Jurkat, Clone E6-1 (cell line): ENCODE results near the gene SLC44A2.
"Not testable (repeated sequence)": the region's sequence is repeated elsewhere in the genome, so short reads cannot be mapped to it uniquely, and the experiment has no call there.

Experiments used
- DNase-seq: peaks from one replicate; pipeline ENCODE4 v3.0.0-alpha.2; 2011; ENCODE audit warnings: low read depth, low spot score
- H3K4me3 ChIP-seq: 2 replicates; pipeline ENCODE4 v1.5.1; 2011; ENCODE audit warnings: mild to moderate bottlenecking, low read length, control low read depth, moderate library complexity

SLC44A2 gene

DNA sequence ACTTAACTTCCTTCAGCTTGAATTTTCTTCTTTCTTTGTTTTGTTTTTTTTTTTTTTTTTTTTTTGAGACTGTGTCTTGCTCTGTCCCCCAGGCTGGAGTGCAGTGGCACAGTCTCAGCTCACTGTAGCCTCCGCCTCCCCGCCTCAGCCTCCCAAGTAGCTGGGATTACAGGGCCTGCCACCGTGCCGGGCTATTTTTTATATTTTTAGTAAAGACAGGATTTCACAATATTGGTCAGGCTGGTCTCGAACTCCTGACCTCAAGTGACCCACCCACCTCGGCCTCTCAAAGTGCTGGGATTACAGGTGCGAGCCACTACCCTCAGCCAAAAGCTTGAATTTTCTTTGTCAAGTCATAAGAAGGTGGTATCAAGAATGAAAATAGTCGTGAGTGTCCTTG is 49.9 kb downstream of the SLC44A2 start:
- H3K4me3 ChIP-seq, DNase-seq: not testable (repeated sequence)

DNA sequence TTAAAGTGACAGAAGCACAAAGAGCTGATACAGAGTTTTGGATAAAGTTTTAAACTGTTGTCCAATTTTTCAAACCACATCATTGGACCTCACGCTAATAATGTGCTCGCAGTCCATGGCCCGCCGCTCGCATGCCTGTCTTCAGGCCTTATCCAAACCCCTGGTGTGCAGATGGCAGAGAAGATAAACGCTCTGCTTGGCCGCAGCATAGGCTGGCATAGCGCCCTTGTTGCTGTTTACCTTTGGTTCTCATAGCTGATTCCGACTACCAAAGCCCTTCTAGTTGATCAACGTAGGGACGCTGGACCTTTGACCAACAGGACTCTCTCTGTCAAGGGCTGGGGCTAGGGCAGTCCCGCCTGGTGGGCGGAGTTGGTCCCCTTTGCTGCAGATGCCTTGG is 52.4 kb downstream of the SLC44A2 start:
- no peak overlapping the region for H3K4me3 ChIP-seq
- DNase-seq, result no peak

DNA sequence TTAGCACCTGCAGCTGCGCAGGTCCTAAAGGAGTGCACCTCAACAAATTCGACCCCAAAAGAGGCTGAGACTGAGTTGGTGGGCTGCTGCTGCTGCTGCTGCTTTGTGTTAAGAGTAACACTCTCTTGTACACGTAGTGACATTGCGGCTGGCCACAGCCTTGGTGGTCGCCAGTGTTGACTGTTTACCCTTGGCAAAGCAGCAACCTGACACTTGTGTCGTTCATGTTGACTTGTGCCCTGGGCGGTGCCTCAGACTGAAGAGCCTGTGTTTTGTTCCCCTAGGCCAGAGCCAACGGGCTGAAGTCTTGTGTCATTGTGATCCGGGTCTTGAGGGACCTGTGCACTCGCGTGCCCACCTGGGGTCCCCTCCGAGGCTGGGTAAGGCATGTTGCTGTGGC is 53.5 kb downstream of the SLC44A2 start:
- no peak overlapping the region for H3K4me3 ChIP-seq
- no peak for DNase-seq

DNA sequence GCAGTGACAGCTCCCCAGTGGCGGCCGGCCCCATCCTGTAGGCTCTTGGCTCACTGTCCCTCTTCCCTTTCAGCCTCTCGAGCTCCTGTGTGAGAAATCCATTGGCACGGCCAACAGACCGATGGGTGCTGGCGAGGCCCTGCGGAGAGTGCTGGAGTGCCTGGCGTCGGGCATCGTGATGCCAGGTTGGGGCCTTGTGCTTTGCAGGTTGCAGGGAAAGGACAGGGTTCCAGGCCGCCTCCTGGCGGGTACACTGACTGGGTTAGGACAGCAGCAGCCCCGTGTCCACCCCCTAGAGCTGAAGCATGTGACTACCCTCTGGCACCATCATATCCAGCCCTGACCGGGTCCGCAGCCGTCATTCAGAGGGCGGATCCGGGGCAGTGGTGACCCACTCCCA is 54.4 kb downstream of the SLC44A2 start:
- no peak overlapping the region for H3K4me3 ChIP-seq
- no peak for DNase-seq

DNA sequence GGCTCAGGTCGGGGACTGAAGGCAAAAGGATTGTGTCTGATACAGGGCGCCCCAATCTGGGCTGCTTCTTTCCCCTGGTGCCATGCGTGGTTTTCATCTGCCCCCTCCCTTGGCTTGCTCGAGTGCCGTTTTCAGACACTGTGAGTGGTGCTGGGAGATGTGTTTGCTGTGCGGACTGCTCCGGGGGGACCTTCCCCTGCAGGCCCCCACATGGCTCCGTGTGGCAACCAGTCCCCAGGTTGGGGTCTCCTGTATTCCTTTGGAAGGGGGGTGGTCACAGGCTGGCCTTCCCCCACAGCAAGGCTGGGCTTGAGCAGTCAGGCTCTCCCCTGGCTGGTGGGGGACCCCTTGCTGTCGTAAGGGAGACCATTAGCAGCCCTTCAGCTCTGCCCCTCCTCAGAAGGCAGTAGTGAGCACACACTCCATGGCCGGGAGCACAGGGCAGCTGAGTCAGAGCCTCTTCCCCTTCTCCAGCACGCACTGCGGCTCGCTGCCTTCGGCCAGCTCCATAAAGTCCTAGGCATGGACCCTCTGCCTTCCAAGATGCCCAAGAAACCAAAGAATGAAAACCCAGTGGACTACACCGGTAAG is 55.3 kb downstream of the SLC44A2 start:
- H3K4me3 ChIP-seq, result no peak overlapping the region
- no peak for DNase-seq

DNA sequence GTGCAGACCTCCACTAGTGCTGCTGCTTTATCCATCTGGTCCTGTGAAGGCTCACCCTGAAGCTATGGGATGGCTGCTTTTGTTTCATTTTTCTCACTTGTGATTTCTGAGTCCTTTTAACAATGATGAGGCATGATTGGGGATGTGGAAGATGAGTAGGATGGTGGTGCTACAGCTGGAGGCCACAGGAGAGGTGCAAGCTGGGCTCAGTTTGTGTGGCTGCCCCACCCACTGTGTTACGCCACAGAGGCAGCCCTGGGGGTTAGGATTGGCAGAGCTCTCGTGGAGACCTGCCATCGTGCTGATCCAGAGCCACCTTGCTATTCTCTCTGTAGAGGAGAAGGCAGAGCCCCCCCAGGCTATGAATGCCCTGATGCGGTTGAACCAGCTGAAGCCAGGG is 56.3 kb downstream of the SLC44A2 start:
- no peak overlapping the region for H3K4me3 ChIP-seq
- DNase-seq, result no peak

DNA sequence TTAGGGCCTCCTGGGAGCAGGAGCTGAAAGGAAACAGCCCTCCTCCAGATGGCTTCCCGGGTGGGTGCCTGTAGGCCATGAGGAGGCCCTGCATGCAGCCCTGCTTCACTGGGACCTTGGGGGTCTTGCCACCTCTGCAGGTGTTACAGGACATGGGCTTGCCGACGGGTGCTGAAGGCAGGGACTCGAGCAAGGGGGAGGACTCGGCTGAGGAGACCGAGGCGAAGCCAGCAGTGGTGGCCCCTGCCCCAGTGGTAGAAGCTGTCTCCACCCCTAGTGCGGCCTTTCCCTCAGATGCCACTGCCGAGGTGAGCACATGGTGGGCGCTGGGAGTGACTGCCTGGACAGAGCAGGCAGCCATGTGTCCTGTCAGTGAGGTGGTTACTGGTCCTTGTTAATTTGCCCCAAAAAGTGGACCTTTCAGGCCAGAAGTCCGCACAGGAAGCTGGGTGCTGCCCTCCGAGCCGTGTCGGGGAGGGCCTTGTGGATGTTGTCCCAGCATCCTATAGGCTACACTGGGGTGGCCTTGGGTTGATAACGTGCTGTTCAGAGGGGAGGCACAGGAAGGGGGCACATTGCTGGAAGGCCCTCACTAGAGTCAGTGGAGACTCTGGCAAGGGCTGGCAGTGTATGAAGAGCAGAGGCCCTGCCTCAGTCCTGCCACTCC is 57.2 kb downstream of the SLC44A2 start:
- no peak for DNase-seq
- no peak overlapping the region for H3K4me3 ChIP-seq

DNA sequence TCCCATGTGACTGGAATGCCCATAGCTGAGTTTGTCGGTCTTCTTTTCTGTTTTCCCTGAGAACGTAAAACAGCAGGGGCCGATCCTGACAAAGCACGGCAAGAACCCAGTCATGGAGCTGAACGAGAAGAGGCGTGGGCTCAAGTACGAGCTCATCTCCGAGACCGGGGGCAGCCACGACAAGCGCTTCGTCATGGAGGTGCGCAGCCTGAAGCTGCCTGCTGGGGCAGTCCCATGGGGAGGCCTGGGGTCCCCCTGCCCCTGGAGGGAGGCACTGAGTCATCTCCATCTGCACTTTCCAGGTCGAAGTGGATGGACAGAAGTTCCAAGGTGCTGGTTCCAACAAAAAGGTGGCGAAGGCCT is 57.7 kb downstream of the SLC44A2 start:
- no peak for DNase-seq
- no peak overlapping the region for H3K4me3 ChIP-seq

DNA sequence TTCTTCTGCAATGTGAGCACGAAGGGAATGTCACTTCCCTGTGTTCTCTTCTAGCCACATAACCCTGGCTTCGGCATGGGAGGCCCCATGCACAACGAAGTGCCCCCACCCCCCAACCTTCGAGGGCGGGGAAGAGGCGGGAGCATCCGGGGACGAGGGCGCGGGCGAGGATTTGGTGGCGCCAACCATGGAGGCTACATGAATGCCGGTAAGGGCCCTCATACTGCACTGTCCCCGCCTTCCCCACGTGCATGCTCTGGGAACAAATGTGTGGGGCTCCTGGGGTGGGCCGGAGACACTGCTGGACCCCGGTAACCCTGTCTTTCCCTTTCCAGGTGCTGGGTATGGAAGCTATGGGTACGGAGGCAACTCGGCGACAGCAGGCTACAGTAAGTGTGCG is 58.2 kb downstream of the SLC44A2 start:
- H3K4me3 ChIP-seq, result no peak overlapping the region
- no peak for DNase-seq

DNA sequence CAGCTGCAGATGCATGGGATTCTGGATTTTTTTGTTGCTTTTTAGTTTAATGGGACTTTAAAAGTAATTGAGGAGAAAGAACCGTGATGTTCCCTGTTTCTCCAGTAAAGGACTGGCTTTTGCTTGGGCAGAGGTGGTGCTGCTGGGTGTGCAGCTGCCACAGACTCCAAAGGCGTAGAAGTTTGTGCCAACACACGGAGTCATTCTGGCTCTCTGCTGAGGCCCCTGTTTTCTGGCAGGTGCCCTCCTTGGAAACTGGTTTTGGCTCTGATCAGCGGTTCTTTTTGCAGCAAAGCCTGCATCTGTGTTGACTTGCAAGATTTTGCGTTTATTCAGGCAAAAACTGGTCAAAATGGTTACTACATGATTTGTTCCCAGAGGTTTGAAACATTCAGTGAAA is 59.9 kb downstream of the SLC44A2 start:
- H3K4me3 ChIP-seq, result no peak overlapping the region
- no peak for DNase-seq

DNA sequence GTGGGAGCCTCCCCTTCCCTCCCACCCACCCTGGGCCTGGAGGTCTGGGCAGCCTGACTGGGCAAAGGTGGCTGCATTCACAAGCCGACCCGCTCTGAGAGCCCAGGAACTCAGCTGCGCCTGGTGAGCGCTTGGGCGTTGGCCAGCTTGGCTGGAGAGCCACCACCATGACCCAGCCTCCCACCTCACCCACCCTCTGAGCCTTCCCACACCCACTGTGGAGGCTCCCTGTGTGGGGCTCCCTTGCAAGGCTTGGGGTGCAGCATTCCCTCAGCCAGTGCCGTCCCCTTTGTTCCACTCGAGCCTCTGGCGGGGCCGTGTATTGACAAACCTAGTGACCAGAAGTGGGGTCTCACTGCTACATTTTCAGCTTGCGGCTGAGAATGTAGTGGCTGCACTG is 60.8 kb downstream of the SLC44A2 start:
- no peak for DNase-seq

DNA sequence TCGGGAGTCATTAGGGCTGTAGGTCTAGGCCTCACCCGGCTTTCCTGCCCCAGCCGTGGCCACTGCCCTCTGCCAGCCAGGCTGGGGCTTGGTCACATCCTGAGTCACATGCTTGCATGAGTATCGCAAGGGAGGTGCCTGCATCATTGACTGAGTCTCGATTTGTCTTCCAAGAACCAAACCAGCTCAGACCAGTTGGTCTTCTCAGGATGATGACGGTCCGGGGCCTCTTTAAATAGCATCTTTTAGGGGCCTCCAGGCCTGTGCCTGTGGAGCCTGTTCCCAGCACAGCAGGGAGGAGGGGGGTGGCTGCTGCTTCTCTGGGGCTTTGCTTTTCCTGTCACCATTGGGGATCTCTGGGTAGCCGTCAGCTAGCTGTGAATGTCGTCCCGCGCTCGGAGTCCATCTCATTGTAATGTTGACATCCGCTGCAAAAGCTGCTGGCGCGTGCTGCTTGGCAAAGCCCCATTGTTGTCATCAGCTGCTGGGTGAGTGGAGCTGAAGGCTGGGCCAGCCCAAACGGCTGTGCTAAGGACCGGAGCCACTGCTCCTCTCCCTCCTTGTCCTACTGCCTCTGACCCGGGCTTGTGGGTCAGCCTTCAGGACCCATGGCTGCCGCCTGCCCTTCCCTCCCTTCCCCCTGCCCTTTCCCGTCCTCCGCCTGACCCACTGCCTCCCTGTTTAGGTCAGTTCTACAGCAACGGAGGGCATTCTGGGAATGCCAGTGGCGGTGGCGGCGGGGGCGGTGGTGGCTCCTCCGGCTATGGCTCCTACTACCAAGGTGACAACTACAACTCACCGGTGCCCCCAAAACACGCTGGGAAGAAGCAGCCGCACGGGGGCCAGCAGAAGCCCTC is 61.5 kb downstream of the SLC44A2 start:
- no peak overlapping the region for H3K4me3 ChIP-seq
- no peak for DNase-seq

More for the DNA sequence above, 60.8 kb downstream of the SLC44A2 start:
- H3K4me3 ChIP-seq, result no peak overlapping the region

DNA sequence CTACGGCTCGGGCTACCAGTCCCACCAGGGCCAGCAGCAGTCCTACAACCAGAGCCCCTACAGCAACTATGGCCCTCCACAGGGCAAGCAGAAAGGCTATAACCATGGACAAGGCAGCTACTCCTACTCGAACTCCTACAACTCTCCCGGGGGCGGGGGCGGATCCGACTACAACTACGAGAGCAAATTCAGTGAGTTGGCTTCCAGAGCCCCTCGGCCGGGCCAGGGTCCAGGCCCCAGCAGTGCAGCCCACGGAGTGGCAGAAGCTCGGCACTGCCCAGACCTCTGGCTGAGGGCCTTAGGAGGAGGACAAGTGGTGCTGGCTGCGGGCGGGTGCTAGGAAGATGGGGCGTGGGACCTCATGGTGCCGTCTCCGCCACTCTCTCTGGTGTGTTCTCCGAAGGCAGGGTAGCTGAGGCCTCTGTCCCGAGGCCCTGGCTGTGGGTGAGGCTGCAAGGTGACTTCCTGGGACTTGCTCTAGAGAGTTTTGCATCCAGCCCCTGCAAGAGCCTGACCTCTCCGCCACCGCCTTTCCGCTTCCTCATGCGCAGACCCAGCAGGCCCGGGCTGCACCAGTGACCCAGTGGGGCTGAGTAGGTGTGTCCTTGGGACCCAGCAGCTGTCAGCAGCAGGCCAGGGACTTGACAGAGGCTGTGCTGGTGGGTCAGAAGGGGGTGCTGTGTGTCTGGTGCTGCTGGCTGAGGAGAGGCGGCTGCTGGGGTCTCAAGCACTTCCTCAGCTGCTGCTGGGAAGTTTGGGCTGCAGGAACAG is 62.4 kb downstream of the SLC44A2 start:
- DNase-seq, result no peak
- H3K4me3 ChIP-seq, result no peak overlapping the region

DNA sequence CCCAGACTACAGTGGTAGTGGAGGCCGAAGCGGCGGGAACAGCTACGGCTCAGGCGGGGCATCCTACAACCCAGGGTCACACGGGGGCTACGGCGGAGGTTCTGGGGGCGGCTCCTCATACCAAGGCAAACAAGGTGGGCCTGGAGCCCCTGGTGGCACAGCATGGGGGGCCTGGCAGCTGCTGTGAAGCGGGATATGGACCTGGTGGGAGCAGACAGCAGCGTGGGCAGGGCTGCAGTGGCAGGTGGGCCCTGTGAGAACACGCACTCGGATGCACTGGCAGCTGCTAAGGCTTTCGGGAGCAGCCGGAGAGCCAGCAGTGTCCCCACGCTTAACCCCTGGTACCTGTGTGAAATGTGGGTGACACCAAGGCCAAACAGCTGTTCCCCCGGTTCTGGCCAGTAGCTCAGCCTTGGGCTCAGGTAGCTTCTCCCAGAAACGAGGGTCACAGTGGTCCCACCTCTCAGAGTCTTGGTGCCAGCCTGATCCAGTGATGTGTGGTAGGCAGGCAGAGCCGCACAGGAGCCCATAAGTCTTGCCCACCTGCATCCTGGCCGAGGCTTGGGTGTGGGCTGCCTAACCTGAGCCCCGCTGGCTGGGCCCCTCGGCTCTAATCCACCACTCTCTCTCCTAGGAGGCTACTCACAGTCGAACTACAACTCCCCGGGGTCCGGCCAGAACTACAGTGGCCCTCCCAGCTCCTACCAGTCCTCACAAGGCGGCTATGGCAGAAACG is 63.4 kb downstream of the SLC44A2 start:
- no peak overlapping the region for H3K4me3 ChIP-seq
- no peak for DNase-seq

DNA sequence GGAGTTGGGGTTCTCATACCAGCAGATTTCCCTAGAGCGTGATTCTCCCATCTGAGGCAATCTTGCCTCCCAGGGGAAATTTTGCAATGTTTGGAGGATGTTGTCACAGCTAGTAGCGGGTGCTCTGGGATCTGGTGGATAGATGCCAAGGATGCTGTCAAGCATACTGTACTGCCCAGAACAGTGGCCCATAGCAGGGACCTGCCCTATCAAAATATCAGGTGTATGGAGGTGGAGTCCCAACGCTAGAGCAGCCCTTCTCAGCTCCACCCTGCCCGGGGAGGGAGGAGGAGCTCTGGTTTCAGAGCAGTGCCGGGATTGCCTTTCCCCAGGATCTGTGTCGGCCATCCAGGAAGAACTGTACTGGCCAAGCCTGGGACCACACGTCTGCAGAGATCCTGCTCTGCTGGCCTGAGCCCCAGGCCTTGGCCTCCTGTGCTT is 65.0 kb downstream of the SLC44A2 start:
- no peak overlapping the region for H3K4me3 ChIP-seq
- no peak for DNase-seq

DNA sequence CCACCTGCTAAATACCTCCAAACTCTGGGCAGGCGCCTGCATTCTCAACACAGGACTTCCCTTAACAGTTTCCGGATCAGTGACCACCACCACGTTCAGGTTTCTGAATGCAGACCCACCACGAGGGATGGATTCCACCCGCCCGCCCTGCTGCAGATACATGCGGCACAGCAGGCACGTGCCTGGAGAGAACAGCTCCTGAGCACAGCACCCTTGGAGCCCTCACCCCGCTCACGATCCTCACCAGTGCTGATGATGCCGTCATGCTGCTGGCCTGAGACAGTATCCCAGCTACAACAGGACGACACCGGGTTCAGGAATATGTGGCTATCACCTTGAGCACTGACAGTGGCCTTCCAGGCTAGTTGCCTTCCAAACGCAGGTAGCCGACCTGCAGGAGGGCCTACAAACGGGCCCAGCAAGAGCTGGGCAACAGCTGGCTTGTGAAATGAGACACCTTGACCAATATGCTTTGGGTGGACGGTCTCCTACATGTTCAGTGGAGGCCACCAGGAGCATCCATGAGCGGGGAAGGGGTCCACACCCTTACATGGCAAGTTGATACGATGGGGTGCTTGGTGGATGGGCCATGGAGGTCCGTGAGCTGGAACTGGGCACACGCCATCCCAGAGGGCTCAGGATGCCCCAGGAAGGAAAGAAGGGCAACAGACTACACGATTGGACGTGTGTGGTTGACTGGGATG is 66.0 kb downstream of the SLC44A2 start:
- H3K4me3 ChIP-seq, result no peak overlapping the region
- DNase-seq, result no peak

DNA sequence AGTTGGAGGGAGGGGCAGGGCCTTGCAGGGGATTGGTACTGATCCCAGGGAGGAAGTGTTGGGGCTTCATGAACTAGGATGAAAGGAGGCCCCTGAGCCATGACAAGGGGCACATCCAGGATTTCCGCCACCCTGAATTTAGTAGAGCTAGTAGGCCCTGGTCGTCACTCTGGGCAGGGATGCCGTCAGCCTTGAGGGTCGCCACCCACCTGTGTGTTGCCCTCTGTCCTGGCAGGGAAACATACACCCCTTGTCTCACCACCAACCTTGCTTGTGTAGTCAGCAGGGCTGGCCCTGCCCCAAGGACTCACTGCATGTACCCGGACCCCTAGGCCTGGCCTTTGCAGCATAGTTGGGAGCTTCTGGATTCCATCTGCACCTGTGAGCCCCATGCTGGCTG is 66.5 kb downstream of the SLC44A2 start:
- DNase-seq, result no peak
- H3K4me3 ChIP-seq, result no peak overlapping the region

DNA sequence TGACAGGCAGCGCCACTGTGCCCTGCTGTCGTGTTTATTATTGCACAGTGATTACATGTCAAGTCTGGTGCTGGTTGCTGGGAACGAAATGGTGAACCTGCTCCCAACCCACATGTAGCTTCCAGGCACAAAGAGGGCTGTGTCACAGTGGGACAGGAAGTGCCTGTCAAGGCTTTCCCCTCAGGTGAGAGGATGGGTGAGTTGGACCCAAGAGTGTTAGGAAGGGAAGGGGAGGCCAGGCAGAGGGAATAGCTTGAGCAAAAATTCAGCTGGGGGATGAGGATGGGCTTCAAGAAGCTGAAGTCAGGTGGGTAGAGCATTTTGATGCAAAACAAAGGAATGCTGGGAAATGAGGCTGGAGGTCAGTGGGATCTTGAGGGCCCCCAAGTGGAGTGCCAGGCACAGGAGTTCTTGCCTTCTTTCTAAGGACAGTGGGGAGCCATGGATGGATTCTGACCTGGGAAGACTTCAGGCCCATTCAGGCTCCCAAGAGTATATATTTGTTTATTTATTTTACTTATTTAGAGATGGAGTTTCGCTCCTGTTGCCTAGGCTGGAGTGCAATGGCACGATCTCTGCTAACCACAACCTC is 67.4 kb downstream of the SLC44A2 start:
- H3K4me3 ChIP-seq, result no peak overlapping the region
- DNase-seq, result no peak
